Sigmoid colon (tissue), 7 donors: ENCODE measurements around the gene CNTNAP5. TPM values are rescaled to one million over a fixed set of nuclear protein-coding genes. Genes with fewer than 3 reads are reported as not detected.

ENCODE experiments used
- DNase-seq: peaks from one replicate; pipeline ENCODE4 v3.0.0-alpha.2; 2019
- H3K27ac ChIP-seq, 4 donors: fragments of 200-600 bp; sonication (generic); one replicate each; pipeline ENCODE4 v1.5.1; 2016 to 2019; ENCODE audit warnings: mild to moderate bottlenecking in 1 of 4
- H3K27me3 ChIP-seq, 3 donors: fragments of 200-600 bp; sonication (generic); one replicate each; pipeline ENCODE4 v1.5.1; 2019; ENCODE audit warnings: mild to moderate bottlenecking in 1 of 3
- H3K36me3 ChIP-seq, 4 donors: fragments of 200-600 bp; sonication (generic); one replicate each; pipeline ENCODE4 v1.5.1; 2016 to 2019
- H3K4me1 ChIP-seq, 4 donors: fragments of 200-600 bp; sonication (generic); one replicate each; pipeline ENCODE4 v1.5.1; 2017 to 2019
- H3K4me3 ChIP-seq, 4 donors: fragments of 200-600 bp; sonication (generic); one replicate each; pipeline ENCODE4 v1.5.1; 2017 to 2019; ENCODE audit warnings: mild to moderate bottlenecking in 2 of 4, moderate library complexity in 1 of 4
- H3K9me3 ChIP-seq, 4 donors: fragments of 200-600 bp in 3 of 4; sonication (generic) in 3 of 4; one replicate each; pipeline versions ENCODE4 v1.5.1 to v1.6.1; 2013 to 2019
- EP300 ChIP-seq, 4 donors: sonication (generic); formaldehyde crosslinking; IDR thresholded peaks; one replicate each; pipeline ENCODE4 v1.6.1; 2017; ENCODE audit warnings: antibody characterized with exemption in 4 of 4
- POLR2A ChIP-seq, 2 donors: fragments of 450-650 bp; IDR thresholded peaks; one replicate each; pipeline ENCODE4 v1.6.1; 2016; ENCODE audit warnings: antibody characterized with exemption in 2 of 2, mild to moderate bottlenecking in 2 of 2, moderate library complexity in 2 of 2
- POLR2AphosphoS5 ChIP-seq, 4 donors: sonication (generic); formaldehyde crosslinking; IDR thresholded peaks; one replicate each; pipeline ENCODE4 v1.6.1; 2017; ENCODE audit warnings: antibody characterized with exemption in 4 of 4
- WGBS, 2 donors: extraction: QIAGEN DNeasy Blood & Tissue Kit; methylation state at CpG; one replicate each; pipeline ENCODE4 v1.1.7; 2013; 5-methylcytosine and 5-hydroxymethylcytosine counted together
- intact Hi-C: fragments of 100-400 bp; cut with DNase I; formaldehyde crosslinking; loops from one replicate; pipeline ENCODE4 v1.15.1; 2023
- polyA plus RNA-seq, 3 donors: library from polyadenylated mRNA; stranded (reverse); fragments of 200-250 nt; gene quantifications; one replicate each; pipeline ENCODE4 v1.2.3, GENCODE V29; 2013
- total RNA-seq, 4 donors: library from RNA; depleted of rRNA; stranded (reverse); fragments of >200 nt; gene quantifications; one replicate each; pipeline ENCODE4 v1.1.0, GENCODE V29; 2016
- TF ChIP-seq, protein P1 (sequence below), 4 experiments: fragments of 450-650 bp in 3 of 4; fragments of 200-600 bp in 1 of 4; IDR thresholded peaks; one replicate each; pipeline ENCODE4 v1.5.1; 2016 to 2019; ENCODE audit warnings: antibody characterized with exemption in 4 of 4, mild to moderate bottlenecking in 3 of 4, moderate library complexity in 2 of 4
- donor health status: healthy with polysubstance abuse.
- donor health status: Bipolar disorder and iron deficiency.
- donor health status: healthy.

Gene CNTNAP5
- total and polyA plus RNA-seq, 7 donors: 0.74 to 4.5 (median 1.5) TPM; not detected in 2

GRCh38 chr2:124814968-124815745 lies 790.1 kb downstream of the CNTNAP5 start:
- no peak overlapping the region for H3K4me3 ChIP-seq
- 81 to 91% methylated on average over 11 of the region's 11 CpGs for WGBS, 2 donors
- intact Hi-C loops: no loop called here

DNA sequence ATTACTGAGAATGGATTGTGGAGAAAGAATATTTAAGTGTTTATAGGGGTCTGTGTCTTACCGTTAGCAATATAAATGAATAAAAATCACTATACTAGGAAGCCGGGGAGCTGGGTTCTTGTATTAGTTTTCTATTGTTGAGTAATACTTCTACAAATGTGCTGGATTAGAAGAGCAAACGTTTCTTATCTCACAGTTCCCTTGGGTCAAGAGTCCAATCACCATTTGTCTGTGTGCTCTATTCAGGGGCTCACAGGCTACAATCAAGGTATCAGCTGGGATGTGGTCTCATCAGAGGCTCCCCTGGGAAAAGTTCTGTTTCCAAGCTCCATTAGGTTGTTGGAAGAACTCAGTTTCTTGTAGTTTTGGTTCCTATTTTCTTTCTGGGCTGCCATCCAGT lies 790.9 kb downstream of the CNTNAP5 start:
- DNase-seq: no peak
- Histone ChIP-seq H3K4me1 (no peaks in the 10 kb centered on the region), H3K9me3 (no peaks in the 10 kb centered on the region), H3K36me3 (no peaks in the 10 kb centered on the region), H3K4me3 (no peak overlapping the region), H3K27ac (no peak overlapping the region), H3K27me3 (no peaks in the 10 kb centered on the region)
- TF ChIP-seq EP300 (IDR thresholded peaks at IDR 0.05) (no peak), POLR2A (IDR thresholded peaks at IDR 0.05) (no peak), POLR2AphosphoS5 (IDR thresholded peaks at IDR 0.05) (no peak)
- TF ChIP-seq, protein P1, sequence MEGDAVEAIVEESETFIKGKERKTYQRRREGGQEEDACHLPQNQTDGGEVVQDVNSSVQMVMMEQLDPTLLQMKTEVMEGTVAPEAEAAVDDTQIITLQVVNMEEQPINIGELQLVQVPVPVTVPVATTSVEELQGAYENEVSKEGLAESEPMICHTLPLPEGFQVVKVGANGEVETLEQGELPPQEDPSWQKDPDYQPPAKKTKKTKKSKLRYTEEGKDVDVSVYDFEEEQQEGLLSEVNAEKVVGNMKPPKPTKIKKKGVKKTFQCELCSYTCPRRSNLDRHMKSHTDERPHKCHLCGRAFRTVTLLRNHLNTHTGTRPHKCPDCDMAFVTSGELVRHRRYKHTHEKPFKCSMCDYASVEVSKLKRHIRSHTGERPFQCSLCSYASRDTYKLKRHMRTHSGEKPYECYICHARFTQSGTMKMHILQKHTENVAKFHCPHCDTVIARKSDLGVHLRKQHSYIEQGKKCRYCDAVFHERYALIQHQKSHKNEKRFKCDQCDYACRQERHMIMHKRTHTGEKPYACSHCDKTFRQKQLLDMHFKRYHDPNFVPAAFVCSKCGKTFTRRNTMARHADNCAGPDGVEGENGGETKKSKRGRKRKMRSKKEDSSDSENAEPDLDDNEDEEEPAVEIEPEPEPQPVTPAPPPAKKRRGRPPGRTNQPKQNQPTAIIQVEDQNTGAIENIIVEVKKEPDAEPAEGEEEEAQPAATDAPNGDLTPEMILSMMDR (IDR thresholded peaks at IDR 0.05): no peak
- intact Hi-C loops: no loop called here
- 62 to 83% methylated on average over 3 of the region's 3 CpGs for WGBS, 2 donors

More at GRCh38 chr2:124814968-124815745, 790.1 kb downstream of the CNTNAP5 start:
- Histone ChIP-seq H3K27ac (no peak overlapping the region), H3K27me3 (no peaks in the 10 kb centered on the region), H3K9me3 (no peaks in the 10 kb centered on the region), H3K36me3 (no peaks in the 10 kb centered on the region), H3K4me1 (no peaks in the 10 kb centered on the region)
- TF ChIP-seq POLR2A (IDR thresholded peaks at IDR 0.05) (no peak), POLR2AphosphoS5 (IDR thresholded peaks at IDR 0.05) (no peak), EP300 (IDR thresholded peaks at IDR 0.05) (no peak)
- TF ChIP-seq, protein P1 (IDR thresholded peaks at IDR 0.05): no peak
- DNase-seq: no peak

- no peaks in the 10 kb centered on the region for H3K4me1 ChIP-seq
- no peaks in the 10 kb centered on the region for H3K9me3 ChIP-seq
- no peaks in the 10 kb centered on the region for H3K27me3 ChIP-seq
- TF ChIP-seq POLR2AphosphoS5 (IDR thresholded peaks at IDR 0.05) (no peak), EP300 (IDR thresholded peaks at IDR 0.05) (no peak), POLR2A (IDR thresholded peaks at IDR 0.05) (no peak)
- TF ChIP-seq, protein P1 (IDR thresholded peaks at IDR 0.05): no peak
- 44 to 63% methylated on average over 3 of the region's 3 CpGs for WGBS, 2 donors
- H3K4me3 ChIP-seq: no peak overlapping the region
- DNase-seq: no peak
- no peaks in the 10 kb centered on the region for H3K36me3 ChIP-seq
- H3K27ac ChIP-seq: no peak overlapping the region
- intact Hi-C loops: no loop called here
Observed at GRCh38 chr2:124822516-124822915, 797.4 kb downstream of the CNTNAP5 start.

DNA sequence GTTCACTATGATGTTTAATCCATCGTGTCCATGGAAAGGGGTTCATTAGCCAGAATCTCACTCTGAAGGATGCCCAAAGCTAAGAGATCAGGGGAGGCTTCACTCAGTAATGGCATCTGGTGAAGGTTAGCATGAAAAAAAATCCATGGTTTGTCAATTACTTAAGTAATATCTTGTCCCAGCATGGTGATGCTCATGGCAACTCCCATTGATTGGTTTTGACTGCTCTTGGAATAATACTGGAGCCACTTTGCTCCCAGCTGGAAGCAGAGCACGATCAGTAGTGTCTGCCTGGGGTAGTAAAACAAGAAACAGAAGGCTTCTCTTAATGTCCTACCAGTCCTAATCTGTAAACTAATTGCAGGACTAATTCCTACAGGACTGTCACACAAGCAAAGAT lies 799.4 kb downstream of the CNTNAP5 start:
- no peaks in the 10 kb centered on the region for H3K4me1 ChIP-seq
- no peaks in the 10 kb centered on the region for H3K9me3 ChIP-seq
- H3K36me3 ChIP-seq: no peaks in the 10 kb centered on the region
- TF ChIP-seq POLR2A (IDR thresholded peaks at IDR 0.05) (no peak), EP300 (IDR thresholded peaks at IDR 0.05) (no peak), POLR2AphosphoS5 (IDR thresholded peaks at IDR 0.05) (no peak)
- TF ChIP-seq, protein P1 (IDR thresholded peaks at IDR 0.05): no peak
- no peak overlapping the region for H3K27ac ChIP-seq
- 69 to 70% methylated on average over 2 of the region's 2 CpGs for WGBS, 2 donors
- intact Hi-C loops: no loop called here
- DNase-seq: no peak
- H3K4me3 ChIP-seq: no peak overlapping the region
- H3K27me3 ChIP-seq: no peaks in the 10 kb centered on the region
